OCI-LY7 (cell line): ENCODE data around the gene BFSP1.

Experiments
- CTCF ChIP-seq: fragments of 200-600 bp; sonication (generic); conservative IDR thresholded peaks from 2 replicates; pipeline ENCODE4 v1.5.1; 2014; ENCODE audit warnings: mild to moderate bottlenecking, antibody characterized with exemption, low read length, moderate library complexity, mixed read lengths
- EZH2phosphoT487 ChIP-seq: fragments of 200-600 bp; sonication (generic); IDR thresholded peaks from 2 replicates; pipeline ENCODE4 v1.6.1; 2018; ENCODE audit warnings: low read depth, borderline replicate concordance, mild to moderate bottlenecking, mixed run types, antibody characterized with exemption, low read length, moderate library complexity, mixed read lengths

GRCh38 chr20:17524560-17524959 lies 6.6 kb downstream of the BFSP1 start:
- TF ChIP-seq CTCF (no peak), EZH2phosphoT487 (no peak)
